Activated CD4-positive, alpha-beta T cell treated with anti-CD3 and anti-CD28 coated beads, Interleukin-2, amount 50 U/mL, for 1 hour (primary cell): Measurements from ENCODE around the gene CTU2.

Experiments
- DNase-seq: peaks from one replicate; pipeline ENCODE4 v3.0.0-alpha.2; 2020

CTU2 gene

DNA sequence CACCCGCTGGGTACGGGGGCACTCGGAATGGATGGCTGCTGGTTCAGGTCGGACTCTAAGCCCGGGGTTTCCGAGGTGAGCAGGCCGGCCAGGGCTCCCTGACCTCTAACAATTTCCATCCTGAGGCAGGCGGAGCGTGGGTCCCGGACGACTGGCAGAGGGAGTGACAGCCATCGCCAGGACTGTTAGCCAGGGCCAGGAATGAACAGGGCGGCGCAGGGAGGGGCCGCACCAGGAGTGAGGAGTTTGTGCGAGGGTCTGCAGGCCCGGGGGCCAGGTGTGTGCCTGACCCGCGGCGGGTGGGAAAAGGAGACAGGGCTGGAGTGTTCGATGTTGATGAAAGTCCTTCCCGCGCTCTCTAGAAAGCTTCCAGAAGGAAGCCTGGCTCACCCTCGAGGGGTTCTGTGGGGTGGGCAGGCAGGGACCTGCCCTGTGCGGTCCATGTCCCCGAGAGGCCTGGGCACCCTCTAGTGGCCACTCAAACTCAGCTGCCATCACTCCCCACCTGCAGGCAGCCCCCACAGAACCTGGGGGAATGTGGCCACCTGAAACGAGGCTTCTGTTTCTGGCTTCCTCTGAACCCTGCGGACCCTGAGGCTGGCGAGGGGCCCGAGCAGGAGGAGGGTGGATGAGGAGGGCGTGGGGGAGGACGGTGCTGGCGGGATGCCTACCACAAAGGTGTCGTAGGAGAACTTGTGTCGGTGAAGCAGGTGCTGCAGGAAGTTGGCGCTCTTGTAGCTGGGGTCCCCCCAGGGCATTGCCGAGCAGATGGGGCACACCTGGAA is 8.3 kb upstream of the CTU2 start:
- peak; percentile 22 for DNase-seq

DNA sequence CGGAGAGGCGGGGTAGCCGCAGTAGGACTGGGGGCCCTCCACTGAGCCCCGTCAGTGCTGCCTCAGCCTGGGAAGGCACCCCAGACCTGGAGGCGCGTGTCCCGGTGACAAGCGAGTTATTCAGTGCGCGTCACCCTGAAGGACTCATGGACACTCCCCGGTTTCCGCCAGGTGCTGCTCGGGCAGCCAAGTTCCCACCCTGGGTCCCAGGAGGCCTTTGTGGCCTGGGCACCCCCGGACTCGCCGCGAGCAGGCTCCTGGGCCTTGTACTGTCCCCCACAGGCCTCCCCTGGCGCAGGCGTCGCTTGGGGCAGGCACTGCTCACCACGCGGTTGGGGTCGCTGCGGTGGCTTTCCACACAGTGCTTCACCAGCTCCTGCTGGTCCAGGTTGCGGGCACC is 7.7 kb upstream of the CTU2 start:
- DNase-seq = no peak

DNA sequence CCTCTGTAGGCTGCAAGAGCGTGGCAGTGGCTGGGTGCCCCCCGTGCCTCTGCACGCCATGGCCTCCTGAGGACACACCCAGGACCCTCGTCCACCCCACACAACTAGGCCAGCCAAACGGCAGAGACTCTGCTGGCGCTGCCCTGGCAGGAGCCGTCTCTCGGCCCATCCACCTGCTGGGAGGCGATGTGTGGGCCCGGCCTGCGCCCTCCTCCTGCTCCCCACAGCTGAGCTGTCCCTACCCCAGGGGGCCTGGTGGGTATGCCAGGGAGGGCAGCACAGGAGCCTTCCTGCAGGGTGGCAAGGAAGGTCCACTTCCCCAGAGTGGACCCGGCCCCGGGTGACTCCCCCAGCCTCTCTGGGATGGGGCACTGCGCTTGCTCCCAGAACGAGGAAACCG is 7.1 kb upstream of the CTU2 start:
- DNase-seq = no peak

DNA sequence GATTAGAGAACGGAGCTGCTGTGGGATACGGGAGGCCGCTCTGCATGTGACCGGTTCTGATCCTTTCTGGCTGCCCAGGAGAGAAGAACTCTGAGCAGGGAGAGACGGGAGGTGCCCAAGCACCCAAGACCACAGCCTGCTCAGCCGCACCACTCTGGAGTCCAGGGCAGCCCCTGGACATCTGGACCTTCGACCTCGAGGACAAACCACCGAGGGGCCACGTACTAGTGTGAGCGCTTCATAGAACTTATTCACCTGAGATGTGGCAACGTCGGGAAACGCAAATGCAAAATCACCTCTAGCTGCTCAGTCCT is 6.0 kb upstream of the CTU2 start:
- no peak for DNase-seq

DNA sequence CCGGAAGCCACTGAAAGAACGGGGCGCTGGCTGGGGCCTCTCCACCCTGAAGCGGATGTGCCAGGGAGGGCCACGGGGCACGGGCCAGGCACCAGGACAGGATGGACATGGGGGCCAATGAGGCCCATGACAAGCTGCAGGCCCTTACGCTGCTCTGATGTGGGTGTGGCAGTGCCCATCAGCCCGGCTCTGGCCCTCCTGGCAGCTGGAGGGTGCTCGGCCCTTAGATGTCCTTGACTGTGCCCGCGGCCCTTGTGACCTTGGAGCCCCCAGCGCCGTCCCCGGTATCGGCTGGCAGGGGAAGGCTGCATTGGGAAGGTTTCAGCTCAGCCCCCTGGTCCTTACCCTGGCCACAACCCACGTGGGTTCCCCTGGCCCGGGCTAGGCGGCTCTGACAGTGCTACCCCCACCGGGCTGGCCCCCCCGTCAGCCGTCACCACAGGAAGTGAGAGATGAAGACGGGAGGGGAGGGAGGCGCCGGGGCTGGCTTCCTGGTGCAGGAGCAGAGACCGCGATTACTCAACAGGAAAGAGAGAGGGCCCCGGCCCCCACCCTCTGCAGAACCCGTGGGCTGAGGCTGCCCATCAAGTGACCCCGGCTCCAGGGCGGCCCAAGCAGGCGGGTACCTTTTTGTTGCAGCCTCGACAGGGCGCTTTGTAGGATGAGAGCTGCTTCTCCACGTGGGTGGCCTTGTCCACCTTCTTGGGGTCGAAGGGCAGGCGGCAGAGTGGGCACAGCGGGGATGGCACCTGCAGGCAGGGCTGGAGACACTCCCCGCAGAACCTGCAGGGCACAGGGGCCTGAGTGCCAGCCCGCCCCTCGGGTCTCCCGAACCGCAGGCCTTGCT is 5.4 kb upstream of the CTU2 start:
- DNase-seq = peak; percentile 95

DNA sequence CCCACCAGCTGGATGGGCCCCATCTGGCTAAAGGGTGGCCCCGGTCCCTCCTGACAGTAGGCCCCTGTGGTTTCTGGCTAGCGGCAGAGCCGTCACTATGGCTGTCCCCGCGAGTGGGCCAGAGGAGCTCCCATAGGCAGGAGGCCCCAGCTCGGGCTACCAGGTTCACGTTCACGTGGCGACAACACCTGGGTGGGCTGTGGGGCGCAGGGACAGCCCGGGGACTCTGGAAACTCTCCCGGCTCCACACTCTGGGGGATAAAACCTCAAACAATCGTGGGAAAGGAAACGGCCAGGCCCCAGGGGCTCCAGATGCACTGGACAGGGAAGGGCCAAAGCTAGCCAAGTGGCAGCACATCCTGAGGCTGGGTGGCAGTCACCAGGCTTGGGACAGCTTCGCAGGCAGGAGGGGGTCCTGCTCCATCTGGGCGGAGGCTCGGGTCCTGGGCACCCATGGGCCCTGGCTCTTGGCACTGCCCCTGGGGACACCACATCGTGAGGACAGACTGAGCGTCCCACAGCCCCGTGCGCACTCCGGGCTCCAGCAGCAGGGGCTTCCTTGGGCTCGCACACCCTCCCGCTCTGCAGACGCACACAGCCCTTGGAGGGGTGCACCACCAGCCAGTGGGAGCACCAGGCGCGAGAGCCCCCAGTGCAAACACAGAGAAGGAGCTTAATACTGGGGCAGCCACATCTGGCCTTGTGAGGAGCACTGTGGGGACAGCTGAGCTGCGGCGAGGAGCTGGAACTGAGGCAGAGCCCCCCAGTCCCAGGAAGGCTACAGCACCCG is 4.5 kb upstream of the CTU2 start:
- peak; percentile 12 for DNase-seq

DNA sequence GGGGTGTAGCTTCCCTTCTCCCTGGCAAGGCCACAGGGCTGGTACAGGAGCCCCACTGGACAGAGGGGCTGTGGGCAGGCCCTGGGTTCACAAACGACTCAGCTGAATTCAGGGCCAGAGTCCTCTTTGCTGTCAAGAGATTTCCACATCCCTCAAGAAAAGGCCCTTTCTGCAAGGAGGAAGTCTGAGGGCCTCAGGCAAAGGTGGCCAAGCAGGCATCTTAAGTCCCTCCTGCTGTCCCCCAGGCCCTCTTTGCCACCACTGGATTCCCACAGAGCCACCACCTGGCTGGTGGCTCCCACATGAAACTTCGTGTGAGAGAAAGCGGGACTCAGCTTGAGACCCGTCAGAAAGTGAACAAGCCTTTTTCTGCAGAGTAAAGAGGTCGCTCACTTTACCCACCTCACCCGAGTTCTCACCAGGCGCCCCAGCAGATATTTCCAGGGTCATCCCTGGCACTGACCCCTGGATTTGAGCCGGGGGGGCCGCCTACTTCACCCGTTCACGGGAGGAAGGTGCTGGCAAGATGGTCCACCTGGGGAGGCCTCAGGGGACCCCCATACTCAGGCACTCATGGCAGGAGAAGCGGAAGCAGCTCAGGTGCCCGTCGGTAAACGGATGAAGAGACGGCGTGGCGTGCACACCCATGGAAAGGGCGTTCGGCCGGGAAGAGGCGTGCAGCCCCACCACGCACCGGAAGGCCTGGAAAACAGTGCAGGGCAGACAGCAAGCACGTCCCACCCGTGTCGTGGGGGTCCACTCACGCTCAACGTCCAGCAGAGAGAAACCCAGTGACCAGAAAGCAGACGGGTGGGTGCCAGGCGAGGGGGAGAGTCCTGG is 3.7 kb upstream of the CTU2 start:
- DNase-seq = no peak

DNA sequence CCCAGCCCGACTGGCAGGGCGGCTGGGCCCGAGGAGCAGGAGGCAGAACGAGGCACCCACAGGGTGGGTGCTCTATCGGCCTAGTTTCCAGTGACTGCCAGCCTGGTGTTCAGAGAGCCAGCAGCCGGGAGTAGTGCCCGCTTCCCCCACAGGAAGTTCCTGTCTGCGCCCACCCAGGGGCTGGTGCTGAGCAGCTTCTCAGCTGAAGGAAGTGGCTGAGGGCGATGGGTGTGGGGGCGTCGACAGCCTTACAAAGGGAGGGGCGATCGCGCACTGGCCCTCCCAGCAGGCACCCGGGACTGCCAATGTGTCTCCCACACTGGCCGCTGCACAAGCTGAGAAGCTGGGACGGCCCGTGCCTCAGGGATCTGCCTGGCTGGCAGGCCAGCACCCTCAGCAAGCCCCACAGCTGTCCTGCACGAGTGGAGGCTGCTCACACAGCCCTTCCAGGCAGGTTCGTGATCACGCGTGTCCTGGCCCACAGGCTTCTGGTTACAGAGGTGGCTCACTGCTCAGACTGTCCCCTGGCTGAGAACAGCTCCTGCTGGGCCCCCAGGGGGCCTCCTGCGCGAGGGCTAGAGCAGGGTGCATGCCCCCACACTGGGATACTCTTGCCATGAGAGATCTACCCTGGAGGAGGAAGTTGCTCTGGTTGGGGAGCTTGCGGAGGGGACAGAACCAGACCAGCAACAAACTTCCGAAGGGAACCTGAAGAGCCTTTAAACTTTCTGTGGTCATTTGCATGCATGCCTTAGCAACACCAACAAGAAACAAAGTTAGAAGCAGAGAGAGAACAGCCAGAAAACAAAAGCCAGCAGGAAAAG is 2.6 kb upstream of the CTU2 start:
- DNase-seq = peak; percentile 64

DNA sequence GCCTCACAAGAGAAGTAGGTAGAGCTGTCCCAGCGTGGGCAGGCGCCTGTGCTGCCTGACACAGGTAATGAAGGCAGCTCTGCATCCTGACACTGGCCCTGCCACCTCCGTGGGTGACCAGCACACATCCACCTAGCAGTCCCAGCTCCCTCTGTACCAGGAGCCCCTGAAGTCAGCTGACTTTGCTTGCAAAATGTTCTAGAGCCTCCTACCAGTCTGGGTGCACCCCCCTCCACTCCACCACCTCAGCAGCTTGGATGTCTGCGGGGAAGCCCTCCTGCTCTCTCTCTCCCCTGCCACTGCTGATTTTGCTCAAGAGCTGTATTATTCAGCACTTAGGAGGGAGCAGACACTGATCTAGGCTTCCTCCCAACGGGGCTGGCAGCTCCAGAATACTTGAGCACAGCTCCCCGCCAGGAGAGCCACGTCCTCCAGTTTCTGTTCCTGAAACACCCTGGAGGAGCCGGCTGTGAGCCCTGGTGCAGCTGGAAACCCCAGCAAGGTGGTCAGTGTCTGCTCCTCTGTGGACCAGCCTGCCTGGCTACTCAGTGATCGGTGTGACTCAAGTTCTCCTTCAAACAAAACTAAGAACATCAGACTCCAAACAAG is 1.1 kb upstream of the CTU2 start:
- peak; percentile 43 for DNase-seq

DNA sequence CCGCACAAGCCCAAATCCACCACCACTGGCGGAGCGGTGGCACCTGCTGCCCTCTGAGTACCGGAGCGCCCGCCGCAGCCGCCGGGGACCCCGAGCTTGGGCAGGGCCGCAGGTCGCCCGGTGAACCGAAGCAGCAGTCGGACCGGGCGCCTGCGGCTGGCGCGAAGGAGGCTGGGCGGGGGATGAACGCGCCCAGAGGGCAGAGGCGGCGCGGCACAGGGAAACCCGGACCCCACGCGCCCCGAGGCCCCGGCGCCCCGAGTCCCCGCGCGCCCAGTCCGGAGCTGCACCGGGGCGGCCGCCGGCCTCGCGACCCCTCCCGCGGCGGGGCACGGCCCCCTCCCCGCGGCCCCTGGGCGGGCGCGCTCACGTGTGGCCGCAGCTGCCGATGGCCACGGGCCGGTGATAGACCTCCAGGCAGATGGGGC is 488 bp upstream of the CTU2 start:
- peak; percentile 11 for DNase-seq

DNA sequence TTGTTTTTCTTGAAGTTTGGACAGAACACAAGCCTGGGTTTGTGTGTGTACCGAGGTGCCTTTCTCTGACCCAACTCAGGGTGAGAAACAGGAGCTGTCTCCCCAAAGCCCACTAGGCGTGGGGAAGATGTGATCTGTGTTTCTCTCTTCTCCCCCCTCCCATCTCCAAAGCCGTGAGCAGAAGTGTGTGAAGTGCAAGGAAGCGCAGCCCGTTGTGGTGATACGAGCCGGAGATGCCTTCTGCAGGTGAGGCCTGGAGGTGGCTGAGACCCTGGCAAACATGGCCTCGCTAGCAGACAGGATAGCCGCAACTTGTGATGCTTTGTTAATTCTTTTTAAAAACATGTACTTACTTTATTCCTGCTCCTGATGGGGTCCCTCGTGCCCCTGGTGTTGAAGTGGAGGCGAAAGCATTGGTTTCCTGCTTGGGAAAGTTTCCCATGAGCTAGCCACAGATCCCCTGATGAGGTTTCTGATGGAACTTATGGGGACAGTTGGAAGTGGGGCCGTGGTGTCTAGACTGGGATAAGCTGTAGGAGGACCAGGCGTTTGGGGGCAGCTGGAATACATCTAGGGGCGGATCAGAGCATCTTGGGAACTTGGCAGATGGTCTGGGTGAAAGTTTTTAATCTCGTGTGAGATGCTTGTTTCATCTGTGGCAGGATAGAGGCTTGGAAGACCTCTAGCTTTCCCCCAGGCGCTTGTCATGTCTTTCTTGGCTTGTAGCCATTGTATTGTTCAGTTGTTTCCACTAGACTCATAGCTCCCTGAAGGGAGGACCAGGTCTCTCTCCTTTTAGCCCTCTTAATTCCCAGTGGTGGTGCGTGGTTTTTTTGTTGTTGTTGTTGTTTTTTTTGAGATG is 893 bp downstream of the CTU2 start:
- DNase-seq = no peak

DNA sequence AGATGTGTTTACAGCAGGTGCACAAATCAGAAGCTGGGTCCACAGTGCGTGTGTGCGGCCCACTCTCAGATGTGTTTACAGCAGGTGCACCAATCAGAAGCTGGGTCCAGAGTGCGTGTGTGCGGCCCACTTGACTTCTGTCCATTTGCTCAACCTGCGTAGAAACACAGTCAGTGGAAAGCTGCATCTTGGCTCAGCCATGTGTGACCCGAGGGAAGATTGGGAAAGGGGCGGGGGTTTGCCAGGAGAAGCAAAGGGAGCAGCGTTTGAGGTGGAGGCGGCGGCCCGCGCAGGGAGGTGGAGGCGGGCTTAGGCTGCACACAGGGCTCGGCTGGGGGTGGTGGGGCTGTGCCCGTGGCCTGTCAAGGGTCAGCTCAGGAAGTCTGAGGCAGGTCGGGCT is 4.3 kb downstream of the CTU2 start:
- no peak for DNase-seq

DNA sequence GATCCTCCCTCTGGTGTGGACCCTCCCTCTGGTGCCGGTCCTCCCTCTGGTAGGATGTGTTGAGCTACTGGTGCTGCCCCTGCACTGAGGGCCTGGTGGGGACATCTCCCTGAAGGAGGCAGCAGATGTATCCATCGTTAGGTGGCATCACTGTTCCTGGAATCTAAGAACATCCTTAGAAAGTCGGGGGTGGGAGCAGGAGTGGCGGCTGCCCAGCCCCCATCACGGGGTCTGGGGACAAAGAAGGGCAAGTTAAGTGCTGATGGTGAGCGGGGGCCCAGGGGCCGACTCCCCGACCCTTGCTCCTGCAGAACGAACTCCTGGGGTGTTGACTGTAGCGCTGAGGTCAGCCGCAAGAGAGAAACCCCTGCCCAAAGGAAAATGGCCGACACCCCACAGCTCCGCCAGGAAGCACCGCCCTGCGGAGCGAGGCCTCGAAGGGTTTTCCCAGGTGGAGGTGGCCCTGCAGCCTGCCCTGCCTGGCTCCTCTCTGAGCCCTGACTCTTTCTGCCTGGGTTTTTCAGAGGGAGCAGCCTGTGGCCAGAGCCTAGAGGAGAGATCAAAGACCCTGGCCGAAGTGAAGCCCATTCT is 5.5 kb downstream of the CTU2 start:
- DNase-seq = no peak

DNA sequence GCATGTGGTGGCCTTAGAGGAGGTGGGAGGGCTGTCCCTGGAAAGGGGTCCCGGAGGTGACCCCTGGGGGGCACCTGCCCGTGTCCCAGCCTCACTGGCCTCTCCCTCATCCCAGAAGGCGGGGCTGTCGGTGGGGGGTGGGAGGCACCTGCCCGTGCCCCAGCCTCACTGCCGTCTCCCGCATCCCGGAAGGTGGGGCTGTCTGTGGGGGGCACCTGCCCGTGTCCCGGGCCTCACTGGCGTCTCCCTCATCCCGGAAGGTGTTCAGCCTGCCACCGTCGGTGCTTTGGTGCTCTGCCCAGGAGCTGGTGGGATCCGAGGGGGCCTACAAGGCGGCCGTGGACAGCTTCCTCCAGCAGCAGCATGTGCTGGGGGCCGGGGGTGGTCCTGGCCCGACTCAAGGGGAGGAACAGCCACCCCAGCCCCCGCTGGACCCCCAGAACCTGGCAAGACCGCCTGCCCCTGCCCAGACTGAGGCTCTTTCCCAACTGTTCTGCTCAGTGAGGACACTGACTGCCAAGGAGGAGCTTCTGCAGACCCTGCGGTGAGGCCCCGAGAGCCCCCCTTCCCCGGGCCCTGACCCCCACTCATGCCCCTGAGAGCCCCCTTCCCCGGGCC is 6.2 kb downstream of the CTU2 start:
- DNase-seq = no peak

DNA sequence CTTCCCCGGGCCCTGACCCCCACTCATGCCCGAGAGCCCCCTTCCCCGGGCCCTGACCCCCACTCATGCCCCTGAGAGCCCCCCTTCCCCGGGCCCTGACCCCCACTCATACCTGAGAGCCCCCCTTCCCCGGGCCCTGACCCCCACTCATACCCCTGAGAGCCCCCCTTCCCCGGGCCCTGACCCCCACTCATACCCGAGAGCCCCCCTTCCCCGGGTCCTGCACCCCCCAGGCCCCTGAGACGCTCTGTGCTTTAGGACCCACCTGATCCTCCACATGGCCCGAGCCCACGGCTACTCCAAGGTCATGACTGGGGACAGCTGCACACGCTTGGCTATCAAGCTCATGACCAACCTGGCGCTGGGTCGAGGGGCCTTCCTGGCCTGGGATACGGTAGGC is 6.8 kb downstream of the CTU2 start:
- DNase-seq = no peak

DNA sequence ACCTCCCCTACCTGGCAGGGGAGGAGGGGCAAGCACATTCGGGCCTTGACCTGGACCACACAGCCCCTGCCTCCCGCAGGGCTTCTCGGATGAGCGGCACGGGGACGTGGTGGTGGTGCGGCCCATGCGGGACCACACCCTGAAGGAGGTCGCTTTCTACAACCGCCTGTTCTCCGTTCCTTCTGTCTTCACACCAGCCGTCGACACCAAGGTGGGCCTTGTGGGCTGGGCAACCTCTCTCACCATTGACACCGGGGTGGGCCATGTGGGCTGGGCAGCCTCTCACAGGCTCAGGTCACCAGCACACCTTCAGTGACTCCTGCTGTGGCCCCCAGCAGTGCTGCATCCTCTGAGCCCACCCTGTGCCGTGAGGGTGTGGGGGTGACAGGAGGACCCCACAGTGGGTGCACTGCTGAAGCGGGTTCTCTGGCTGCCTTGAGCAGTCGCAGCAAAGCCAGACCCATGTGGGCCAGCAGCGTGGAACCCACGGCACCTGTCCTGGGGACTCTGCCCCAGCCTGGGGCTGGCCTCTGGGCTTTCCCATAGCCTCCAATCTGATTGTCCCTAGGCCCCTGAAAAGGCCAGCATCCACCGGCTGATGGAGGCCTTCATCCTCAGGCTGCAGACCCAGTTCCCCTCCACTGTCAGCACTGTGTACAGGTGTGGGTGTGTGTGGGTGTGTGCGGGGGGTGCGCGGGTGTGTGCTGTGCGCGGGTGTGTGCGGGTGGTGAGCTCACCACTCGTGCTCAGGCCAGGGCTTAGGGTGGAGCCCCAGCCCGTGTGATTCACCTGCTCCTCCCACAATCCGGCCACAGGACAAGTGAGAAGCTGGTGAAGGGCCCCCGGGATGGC is 7.5 kb downstream of the CTU2 start:
- no peak for DNase-seq

DNA sequence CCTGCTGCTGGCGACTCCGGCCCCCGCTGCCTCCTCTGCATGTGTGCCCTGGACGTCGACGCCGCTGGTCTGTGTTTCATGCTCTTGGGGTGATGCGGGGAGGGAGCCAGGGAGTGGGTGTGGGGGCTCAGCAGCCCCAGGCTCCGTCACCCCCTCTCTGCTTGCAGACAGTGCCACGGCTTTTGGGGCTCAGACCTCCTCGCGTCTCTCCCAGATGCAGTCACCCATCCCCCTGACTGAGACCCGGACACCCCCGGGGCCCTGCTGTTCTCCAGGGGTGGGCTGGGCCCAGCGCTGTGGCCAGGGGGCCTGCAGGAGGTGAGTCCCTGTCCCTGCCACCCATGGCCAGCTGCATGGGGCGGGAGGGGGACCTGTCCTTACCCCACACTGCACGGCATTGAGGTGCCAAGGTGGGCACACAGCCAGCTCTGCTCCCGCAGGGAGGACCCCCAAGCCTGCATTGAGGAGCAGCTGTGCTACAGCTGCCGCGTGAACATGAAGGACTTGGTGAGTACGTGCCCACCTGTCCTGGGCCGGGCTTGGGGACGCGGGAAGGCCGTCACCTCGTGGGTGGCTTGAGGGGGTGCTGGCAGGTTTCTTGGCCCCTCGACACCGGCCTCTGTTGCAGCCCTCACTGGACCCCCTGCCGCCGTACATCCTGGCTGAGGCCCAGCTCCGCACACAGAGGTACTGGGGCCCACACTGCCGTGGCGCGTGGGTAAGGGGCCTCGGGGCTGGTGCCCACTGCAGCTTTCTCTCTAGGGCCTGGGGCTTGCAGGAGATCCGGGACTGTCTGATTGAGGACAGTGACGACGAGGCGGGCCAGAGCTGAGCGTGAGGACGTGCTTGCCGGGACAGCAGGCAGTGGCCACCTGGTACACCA is 8.4 kb downstream of the CTU2 start:
- DNase-seq = no peak
